ENCODE measurements around the gene ABCC11. TPM values are rescaled to one million over a fixed set of nuclear protein-coding genes. Genes with fewer than 3 reads are reported as not detected.

The ABCC11 gene
- total and polyA plus RNA-seq, 2 experiments from 2014 or later: 0.10 TPM; not detected in 1

GRCh38 chr16:48262631-48263030 is 15.3 kb upstream of the ABCC11 start:
- Histone ChIP-seq H4K20me1 (replicated peaks; ENCODE audit: insufficient read depth) (no peaks in the 10 kb centered on the region; the same call in 1 of the 2 replicates), H3K4me1 (ENCODE audit: insufficient read depth) (no peaks in the 10 kb centered on the region), H2AFZ (no peak overlapping the region), H3K4me3 (no peak overlapping the region), H3K36me3 (ENCODE audit: insufficient read depth) (peaks cover 26% of the 10 kb centered on the region; the same call in 1 of the 2 replicates), H3K27me3 (ENCODE audit: insufficient read depth) (no peaks in the 10 kb centered on the region), H3K9me2 (ENCODE audit: insufficient read depth) (no peaks in the 10 kb centered on the region), H3F3A (replicated peaks; ENCODE audit: low read depth) (no peaks in the 10 kb centered on the region), H3K79me2 (replicated peaks; ENCODE audit: insufficient read depth) (no peaks in the 10 kb centered on the region), H3K27ac (ENCODE audit: low read depth) (no peak overlapping the region), H3K4me2 (no peak overlapping the region)
- Mint-ChIP-seq H3K4me1 (0 out of 3 replicates have a peak, but pooled peaks cover 3% of the 10 kb centered on the region), H3K4me3 (no peak overlapping the region), H3K36me3 (ENCODE audit: low read depth) (peaks cover 35% of the 10 kb centered on the region), H3K27ac (no peak overlapping the region), H3K27me3 (ENCODE audit: insufficient read depth, low read depth, poor library complexity) (peaks cover 3% of the 10 kb centered on the region), H3K9me3 (peaks cover 3% of the 10 kb centered on the region; the same call in 1 of the 3 replicates)
- ATAC-seq: no peak
- no peak for DNase-seq (ENCODE audit: low spot score)
- TF ChIP-seq REST (IDR thresholded peaks at IDR 0.05; ENCODE audit: unreplicated experiment): no peak
- TF ChIP-seq EZH2phosphoT487 (IDR thresholded peaks at IDR 0.05; ENCODE audit: unreplicated experiment): no peak

GRCh38 chr16:48261569-48261968 is 14.2 kb upstream of the ABCC11 start:
- H3K36me3 ChIP-seq (ENCODE audit: insufficient read depth): peaks cover 26% of the 10 kb centered on the region; the same call in 1 of the 2 replicates
- no peak for TF ChIP-seq EZH2phosphoT487 (IDR thresholded peaks at IDR 0.05; ENCODE audit: unreplicated experiment)
- TF ChIP-seq EZH2 (IDR thresholded peaks at IDR 0.05; ENCODE audit: low read depth, unreplicated experiment): no peak
- TF ChIP-seq ZNF331 (CRISPR knock-in tag; IDR thresholded peaks at IDR 0.05; ENCODE audit: low read depth): no peak
- TF ChIP-seq REST (IDR thresholded peaks at IDR 0.05; ENCODE audit: unreplicated experiment): no peak
- TF ChIP-seq POLR2AphosphoS5 (IDR thresholded peaks at IDR 0.05; ENCODE audit: low read depth): no peak
- no peak for TF ChIP-seq ZNF462 (CRISPR knock-in tag; IDR thresholded peaks at IDR 0.05)
- no peak for TF ChIP-seq NANOG (IDR thresholded peaks at IDR 0.05; ENCODE audit: borderline replicate concordance)
- no peak for TF ChIP-seq CREB1 (CRISPR knock-in tag; IDR thresholded peaks at IDR 0.05; ENCODE audit: low read depth)

More at GRCh38 chr16:48261569-48261968, 14.2 kb upstream of the ABCC11 start:
- H2AFZ ChIP-seq: no peak overlapping the region
- H3K4me3 ChIP-seq: no peak overlapping the region
- H4K20me1 ChIP-seq (replicated peaks; ENCODE audit: insufficient read depth): no peaks in the 10 kb centered on the region; the same call in 1 of the 2 replicates
- peaks cover 3% of the 10 kb centered on the region for H3K27me3 Mint-ChIP-seq (ENCODE audit: insufficient read depth, low read depth, poor library complexity)
- no peaks in the 10 kb centered on the region for H3F3A ChIP-seq (replicated peaks; ENCODE audit: low read depth)
- no peak overlapping the region for H3K27ac Mint-ChIP-seq
- H3K4me1 ChIP-seq (ENCODE audit: insufficient read depth): no peaks in the 10 kb centered on the region
- peaks cover 3% of the 10 kb centered on the region; the same call in 1 of the 3 replicates for H3K9me3 Mint-ChIP-seq
- H3K4me2 ChIP-seq: no peak overlapping the region
- peaks cover 35% of the 10 kb centered on the region for H3K36me3 Mint-ChIP-seq (ENCODE audit: low read depth)
- DNase-seq (ENCODE audit: low spot score) (no peak), ATAC-seq (no peak)
- H3K9me2 ChIP-seq (ENCODE audit: insufficient read depth): no peaks in the 10 kb centered on the region
- no peak overlapping the region for H3K27ac ChIP-seq (ENCODE audit: low read depth)
- H3K79me2 ChIP-seq (replicated peaks; ENCODE audit: insufficient read depth): no peaks in the 10 kb centered on the region
- no peak overlapping the region for H3K4me3 Mint-ChIP-seq
- H3K4me1 Mint-ChIP-seq: 0 out of 3 replicates have a peak, but pooled peaks cover 3% of the 10 kb centered on the region
- no peaks in the 10 kb centered on the region for H3K27me3 ChIP-seq (ENCODE audit: insufficient read depth)
